H9 (cell line): ENCODE measurements around the gene STARD10. TPM values are rescaled to one million over a fixed set of nuclear protein-coding genes. Genes with fewer than 3 reads are reported as not detected.

Experiments
- DNase-seq: peaks from one replicate; pipeline ENCODE4 v3.0.0-alpha.2; 2017
- H2AFZ ChIP-seq: one replicate; pipeline ENCODE4 v1.6.1; 2013; ENCODE audit warnings: mild to moderate bottlenecking, low read length, control low read depth, moderate library complexity
- H2AK5ac ChIP-seq: 2 replicates; pipeline ENCODE4 v1.6.1; 2013; ENCODE audit warnings: low read length, control low read depth, mixed read lengths; ENCODE audit not compliant: insufficient read length
- H2BK120ac ChIP-seq: one replicate; pipeline ENCODE4 v1.6.1; 2013; ENCODE audit warnings: low read depth, mild to moderate bottlenecking, low read length, control low read depth, inconsistent platforms; ENCODE audit not compliant: poor library complexity, severe bottlenecking
- H2BK12ac ChIP-seq: 2 replicates; pipeline ENCODE4 v1.6.1; 2013; ENCODE audit warnings: low read length, control low read depth, mixed read lengths, low read depth; ENCODE audit not compliant: insufficient read length
- H2BK15ac ChIP-seq: 2 replicates; pipeline ENCODE4 v1.6.1; 2013; ENCODE audit warnings: low read depth, low read length, control low read depth
- H2BK20ac ChIP-seq: one replicate; pipeline ENCODE4 v1.6.1; 2013; ENCODE audit warnings: low read depth, mild to moderate bottlenecking, low read length, control low read depth, inconsistent platforms; ENCODE audit not compliant: poor library complexity, severe bottlenecking
- H2BK5ac ChIP-seq: 2 replicates; pipeline ENCODE4 v1.6.1; 2013; ENCODE audit warnings: low read length, control low read depth, mixed read lengths; ENCODE audit not compliant: insufficient read length
- H3K14ac ChIP-seq: 2 replicates; pipeline ENCODE4 v1.6.1; 2013; ENCODE audit warnings: low read length, control low read depth; ENCODE audit not compliant: insufficient read depth
- H3K18ac ChIP-seq: 2 replicates; pipeline ENCODE4 v1.6.1; 2013; ENCODE audit warnings: low read depth, mild to moderate bottlenecking, mixed read lengths, low read length, control low read depth; ENCODE audit not compliant: insufficient read length
- H3K23ac ChIP-seq: 2 replicates; pipeline ENCODE4 v1.6.1; 2013; ENCODE audit warnings: low read length, control low read depth, mixed read lengths, low read depth; ENCODE audit not compliant: insufficient read length
- H3K23me2 ChIP-seq: 2 replicates; pipeline ENCODE4 v1.6.1; 2013; ENCODE audit warnings: low read depth, mild to moderate bottlenecking, mixed read lengths, low read length, control low read depth; ENCODE audit not compliant: insufficient read length, poor library complexity, severe bottlenecking
- H3K27ac ChIP-seq: 2 replicates; pipeline ENCODE4 v1.5.1; 2013; ENCODE audit warnings: low read length, control low read depth, mixed read lengths, low read depth; ENCODE audit not compliant: insufficient read length
- H3K27me3 ChIP-seq: 2 replicates; pipeline ENCODE4 v1.6.1; 2013; ENCODE audit warnings: low read length, control low read depth, inconsistent platforms; ENCODE audit not compliant: insufficient read depth
- H3K4ac ChIP-seq: 2 replicates; pipeline ENCODE4 v1.6.1; 2013; ENCODE audit warnings: low read depth, mild to moderate bottlenecking, control low read depth, inconsistent platforms, low read length, moderate library complexity
- H3K4me1 ChIP-seq: 2 replicates; pipeline ENCODE4 v1.6.1; 2013; ENCODE audit warnings: low read length, control low read depth, inconsistent platforms; ENCODE audit not compliant: insufficient read depth
- H3K4me2 ChIP-seq: 2 replicates; pipeline ENCODE4 v1.6.1; 2013; ENCODE audit warnings: low read length, control low read depth, mixed read lengths; ENCODE audit not compliant: insufficient read length, insufficient read depth
- H3K56ac ChIP-seq: 2 replicates; pipeline ENCODE4 v1.6.1; 2013; ENCODE audit warnings: low read depth, mild to moderate bottlenecking, mixed read lengths, low read length, control low read depth; ENCODE audit not compliant: insufficient read length
- H3K79me1 ChIP-seq: 2 replicates; pipeline ENCODE4 v1.6.1; 2013; ENCODE audit warnings: low read depth, mild to moderate bottlenecking, moderate library complexity, low read length, control low read depth, inconsistent platforms; ENCODE audit not compliant: insufficient read depth, poor library complexity, severe bottlenecking
- H3K79me2 ChIP-seq: 2 replicates; pipeline ENCODE4 v1.6.1; 2013; ENCODE audit warnings: low read length, control low read depth, inconsistent platforms; ENCODE audit not compliant: insufficient read depth
- H3K9ac ChIP-seq: 2 replicates; pipeline ENCODE4 v1.6.1; 2013; ENCODE audit warnings: low read length, control low read depth, mixed read lengths; ENCODE audit not compliant: insufficient read length; ENCODE audit errors: extremely low read depth
- H3K9me3 ChIP-seq: one replicate; pipeline ENCODE4 v1.6.1; 2013; ENCODE audit warnings: low read depth, low read length, inconsistent platforms; ENCODE audit not compliant: control insufficient read depth
- H3T11ph ChIP-seq: one replicate; pipeline ENCODE4 v1.6.1; 2013; ENCODE audit warnings: mild to moderate bottlenecking, low read length, control low read depth, inconsistent platforms
- H4K20me1 ChIP-seq: one replicate; pipeline ENCODE4 v1.6.1; 2013; ENCODE audit not compliant: control insufficient read depth, insufficient read length, insufficient read depth
- H4K5ac ChIP-seq: 2 replicates; pipeline ENCODE4 v1.6.1; 2013; ENCODE audit warnings: low read depth, mild to moderate bottlenecking, mixed read lengths, low read length, control low read depth; ENCODE audit not compliant: insufficient read length
- H4K8ac ChIP-seq: replicated peaks from 2 replicates; pipeline ENCODE4 v1.6.1; 2013; ENCODE audit warnings: low read length, control low read depth, mixed read lengths, low read depth; ENCODE audit not compliant: insufficient read length
- H4K91ac ChIP-seq: 2 replicates; pipeline ENCODE4 v1.6.1; 2013; ENCODE audit warnings: low read depth, mild to moderate bottlenecking, moderate library complexity, mixed read lengths, low read length, control low read depth; ENCODE audit not compliant: insufficient read length
- H3K27ac Mint-ChIP-seq, 3 experiments: 2 replicates in 2 of 3; 3 replicates in 1 of 3; pipeline ENCODE4 v1.8.0; 2020 to 2021; ENCODE audit warnings: mixed read lengths in 3 of 3, mild to moderate bottlenecking in 1 of 3, moderate library complexity in 1 of 3
- H3K27me3 Mint-ChIP-seq: 2 replicates; pipeline ENCODE4 v1.8.0; 2021; ENCODE audit warnings: low read depth, mild to moderate bottlenecking, moderate library complexity, mixed read lengths
- H3K36me3 Mint-ChIP-seq, 3 experiments: 2 replicates in 2 of 3; 3 replicates in 1 of 3; pipeline ENCODE4 v1.8.0; 2020 to 2021; ENCODE audit warnings: low read depth in 3 of 3, mixed read lengths in 3 of 3; ENCODE audit not compliant: insufficient read depth in 1 of 3
- H3K4me1 Mint-ChIP-seq, 2 experiments: 2 replicates each; pipeline ENCODE4 v1.8.0; 2020; ENCODE audit warnings: mixed read lengths in 2 of 2
- H3K4me3 Mint-ChIP-seq, 2 experiments: 2 replicates in 1 of 2; 3 replicates in 1 of 2; pipeline ENCODE4 v1.8.0; 2020 to 2021; ENCODE audit warnings: mild to moderate bottlenecking in 2 of 2, mixed read lengths in 2 of 2, moderate library complexity in 1 of 2
- H3K9me3 Mint-ChIP-seq, 2 experiments: 2 replicates in 1 of 2; 3 replicates in 1 of 2; pipeline ENCODE4 v1.8.0; 2020; ENCODE audit warnings: mild to moderate bottlenecking in 2 of 2, mixed read lengths in 2 of 2, moderate library complexity in 1 of 2
- WGBS: extraction: QIAGEN DNeasy Blood & Tissue Kit; methylation state at CpG from one replicate; pipeline ENCODE4 v1.1.7; 2013; ENCODE audit warnings: missing lambda C conversion rate, low lambda C conversion rate, mixed read lengths; ENCODE audit not compliant: insufficient read length; ENCODE audit errors: extremely low coverage; 5-methylcytosine and 5-hydroxymethylcytosine counted together
- total RNA-seq: library from RNA; stranded (reverse); gene quantifications from 2 replicates; pipeline ENCODE4 v1.2.1, GENCODE V29; 2021
- TF ChIP-seq, protein P1 (sequence below): fragments of 200-600 bp; sonication (generic); conservative IDR thresholded peaks from 3 replicates; pipeline ENCODE4 v1.8.0; 2021; ENCODE audit warnings: antibody characterized with exemption, mild to moderate bottlenecking

Gene STARD10
- total RNA-seq, 1 experiment from 2014 or later, result 24.4 TPM

DNA sequence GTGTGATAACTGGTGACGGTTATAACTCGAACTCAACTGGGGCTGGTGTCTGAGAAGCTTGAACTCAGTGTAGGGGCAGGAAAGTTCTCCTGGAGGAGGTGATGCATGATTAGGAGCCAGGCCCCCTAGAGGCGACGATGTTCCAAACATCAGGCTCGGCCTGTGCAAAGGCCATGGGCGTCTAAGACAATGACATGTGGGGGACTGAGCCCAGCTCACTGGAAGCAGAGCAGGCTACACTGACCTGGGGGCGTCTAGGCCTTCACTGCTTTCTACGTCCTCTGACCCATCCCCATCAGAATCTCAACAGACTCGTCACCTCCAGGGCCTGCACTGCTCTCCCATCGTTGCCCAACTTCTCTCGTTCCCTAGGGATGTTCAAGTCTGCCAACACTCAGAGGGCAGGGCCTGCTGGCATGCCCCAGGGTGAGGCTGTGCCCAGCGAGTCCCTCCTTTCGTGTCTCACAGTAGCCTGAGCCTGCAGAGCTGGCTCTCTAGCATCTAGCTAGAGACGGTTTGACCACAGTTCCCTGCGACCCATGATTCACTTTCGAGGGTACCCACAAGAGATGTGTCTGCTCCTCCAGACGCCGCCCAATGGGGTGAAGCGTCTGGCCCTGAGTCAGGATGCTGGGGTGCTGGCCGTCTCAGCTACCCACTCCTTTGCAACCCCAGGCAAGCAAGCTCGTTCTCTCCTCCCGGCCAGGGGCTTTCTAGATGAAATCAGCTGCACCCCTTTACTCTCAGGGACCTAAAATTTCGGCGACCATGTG is 19.3 kb upstream of the STARD10 start:
- H3K79me2 ChIP-seq, result no peaks in the 10 kb centered on the region
- H3K27me3 ChIP-seq, result no peaks in the 10 kb centered on the region
- H3K36me3 Mint-ChIP-seq, result peaks cover 4 to 30% (median 22%) of the 10 kb centered on the region in 3 experiments; a peak in 6 of 7 replicates
- peaks cover 5% of the 10 kb centered on the region; the same call in 1 of the 2 replicates for H3K4me1 ChIP-seq
- no peak overlapping the region for H3K14ac ChIP-seq
- no peak overlapping the region for H4K8ac ChIP-seq
- H2BK12ac ChIP-seq, result no peak overlapping the region
- H4K5ac ChIP-seq, result no peak overlapping the region
- no peak overlapping the region for H2BK20ac ChIP-seq
- no peak overlapping the region for H3K18ac ChIP-seq
- TF ChIP-seq, protein P1, sequence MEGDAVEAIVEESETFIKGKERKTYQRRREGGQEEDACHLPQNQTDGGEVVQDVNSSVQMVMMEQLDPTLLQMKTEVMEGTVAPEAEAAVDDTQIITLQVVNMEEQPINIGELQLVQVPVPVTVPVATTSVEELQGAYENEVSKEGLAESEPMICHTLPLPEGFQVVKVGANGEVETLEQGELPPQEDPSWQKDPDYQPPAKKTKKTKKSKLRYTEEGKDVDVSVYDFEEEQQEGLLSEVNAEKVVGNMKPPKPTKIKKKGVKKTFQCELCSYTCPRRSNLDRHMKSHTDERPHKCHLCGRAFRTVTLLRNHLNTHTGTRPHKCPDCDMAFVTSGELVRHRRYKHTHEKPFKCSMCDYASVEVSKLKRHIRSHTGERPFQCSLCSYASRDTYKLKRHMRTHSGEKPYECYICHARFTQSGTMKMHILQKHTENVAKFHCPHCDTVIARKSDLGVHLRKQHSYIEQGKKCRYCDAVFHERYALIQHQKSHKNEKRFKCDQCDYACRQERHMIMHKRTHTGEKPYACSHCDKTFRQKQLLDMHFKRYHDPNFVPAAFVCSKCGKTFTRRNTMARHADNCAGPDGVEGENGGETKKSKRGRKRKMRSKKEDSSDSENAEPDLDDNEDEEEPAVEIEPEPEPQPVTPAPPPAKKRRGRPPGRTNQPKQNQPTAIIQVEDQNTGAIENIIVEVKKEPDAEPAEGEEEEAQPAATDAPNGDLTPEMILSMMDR, result peak; percentile 76
- H4K20me1 ChIP-seq, result no peaks in the 10 kb centered on the region
- WGBS, result no CpG with 5 or more reads among the region's 24 CpGs
- H2AFZ ChIP-seq, result no peak overlapping the region
- H3K27ac Mint-ChIP-seq, result peak overlapping the region in 2 of 3 experiments; percentile 86 to 95; a peak in 3 of 7 replicates
- H4K91ac ChIP-seq, result no peak overlapping the region
- peak; percentile 82 for DNase-seq
- peak overlapping the region; percentile 52 for H3K4me2 ChIP-seq
- H3K27me3 Mint-ChIP-seq, result peaks cover 7% of the 10 kb centered on the region
- no peak overlapping the region for H2AK5ac ChIP-seq
- no peak overlapping the region for H3K9ac ChIP-seq
- peaks cover 24 to 27% of the 10 kb centered on the region in 2 experiments for H3K4me1 Mint-ChIP-seq
- peak overlapping the region; percentile 86 to 91 for H3K4me3 Mint-ChIP-seq
- no peaks in the 10 kb centered on the region for H3K79me1 ChIP-seq
- no peak overlapping the region for H3K27ac ChIP-seq
- no peak overlapping the region for H2BK15ac ChIP-seq
- H3K56ac ChIP-seq, result no peak overlapping the region
- H3K23ac ChIP-seq, result no peak overlapping the region
- H3K4ac ChIP-seq, result no peak overlapping the region
- H3K9me3 Mint-ChIP-seq, result no peaks in the 10 kb centered on the region; a peak in 1 of 5 replicates
- no peaks in the 10 kb centered on the region for H3K9me3 ChIP-seq
- H3T11ph ChIP-seq, result no peak overlapping the region
- no peak overlapping the region for H2BK120ac ChIP-seq
- H2BK5ac ChIP-seq, result no peak overlapping the region
- peaks cover 17% of the 10 kb centered on the region for H3K23me2 ChIP-seq
